SJCRH30 (cell line): ENCODE results near the gene YAF2. TPM values are rescaled to one million over a fixed set of nuclear protein-coding genes. Genes with fewer than 3 reads are reported as not detected.

ENCODE experiments used
- DNase-seq, 2 experiments: peaks; one replicate each; pipeline ENCODE4 v3.0.0-alpha.2; 2015 to 2020
- H3K27ac ChIP-seq: fragments of 250-450 bp; sonication (Bioruptor Pico); 2 replicates; pipeline ENCODE4 v1.5.1; 2020; ENCODE audit warnings: mild to moderate bottlenecking, moderate library complexity
- H3K27me3 ChIP-seq: fragments of 250-450 bp; sonication (Bioruptor Pico); 2 replicates; pipeline ENCODE4 v1.5.1; 2020; ENCODE audit warnings: mild to moderate bottlenecking, moderate library complexity
- H3K36me3 ChIP-seq: fragments of 250-450 bp; sonication (Bioruptor Pico); 2 replicates; pipeline ENCODE4 v1.5.1; 2020; ENCODE audit warnings: mild to moderate bottlenecking, moderate library complexity
- H3K4me1 ChIP-seq: fragments of 250-450 bp; sonication (Bioruptor Pico); 2 replicates; pipeline ENCODE4 v1.5.1; 2020; ENCODE audit warnings: mild to moderate bottlenecking, moderate library complexity
- H3K4me3 ChIP-seq: fragments of 250-450 bp; sonication (Bioruptor Pico); 2 replicates; pipeline ENCODE4 v1.5.1; 2020; ENCODE audit warnings: mild to moderate bottlenecking, moderate library complexity
- H3K9me3 ChIP-seq: fragments of 250-450 bp; sonication (Bioruptor Pico); replicated peaks from 2 replicates; pipeline ENCODE4 v1.5.1; 2020; ENCODE audit warnings: mild to moderate bottlenecking, moderate library complexity
- total RNA-seq: library from RNA; depleted of rRNA; stranded (reverse); fragments of >200 nt; shearing (Covaris generic); gene quantifications from 2 replicates; pipeline ENCODE4 v1.2.3, GENCODE V29; 2014; rRNA removed

The YAF2 gene, protein sequence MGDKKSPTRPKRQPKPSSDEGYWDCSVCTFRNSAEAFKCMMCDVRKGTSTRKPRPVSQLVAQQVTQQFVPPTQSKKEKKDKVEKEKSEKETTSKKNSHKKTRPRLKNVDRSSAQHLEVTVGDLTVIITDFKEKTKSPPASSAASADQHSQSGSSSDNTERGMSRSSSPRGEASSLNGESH
- total RNA-seq: 25.2 and 31.5 TPM in 2 replicates

- H3K27me3 ChIP-seq: no peaks in the 10 kb centered on the region
- peak within 1 kb of the TSS; percentile 87 for H3K27ac ChIP-seq
- peaks cover 11% of the 10 kb centered on the region; the same call in 1 of the 2 replicates for H3K4me1 ChIP-seq
- H3K4me3 ChIP-seq: peak within 1 kb of the TSS; percentile 98
- no peaks in the 10 kb centered on the region for H3K9me3 ChIP-seq
- H3K36me3 ChIP-seq: peaks cover 8% of the 10 kb centered on the region; the same call in 1 of the 2 replicates
- peak; percentile 92 to 93 for DNase-seq
These were observed at the start of gene YAF2 for GRCh38 chr12:42238240-42239140. TSS of gene YAF2 (minus strand) at chr12:42238248. CDS start at chr12:42238180, 68 bp downstream.

GRCh38 chr12:42286741-42287140 is 48.7 kb upstream of the YAF2 start:
- Histone ChIP-seq H3K27ac (no peak overlapping the region), H3K27me3 (0 out of 2 replicates have a peak, but pooled peaks cover 3% of the 10 kb centered on the region)

DNA sequence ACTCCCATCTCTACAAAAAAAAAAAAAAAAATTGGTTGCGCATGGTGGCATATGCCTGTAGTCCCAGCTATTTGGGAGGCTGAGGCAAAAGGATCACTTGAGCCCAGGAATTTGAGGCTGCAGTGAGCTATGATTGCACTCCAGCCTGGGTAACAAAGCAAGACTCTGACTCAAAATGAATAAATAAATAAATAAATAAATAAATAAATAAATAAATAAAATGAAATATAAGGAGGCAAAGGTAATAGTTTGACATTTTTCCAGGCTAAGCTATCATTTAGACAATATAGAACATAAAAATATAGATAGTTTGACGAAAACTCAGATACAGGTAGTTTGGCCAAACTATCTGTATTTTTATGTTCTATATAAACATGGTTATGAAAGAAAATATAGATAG is 47.4 kb upstream of the YAF2 start:
- Histone ChIP-seq H3K4me1 (no peaks in the 10 kb centered on the region), H3K4me3 (no peak overlapping the region), H3K9me3 (no peaks in the 10 kb centered on the region; the same call in none of the 2 replicates), H3K36me3 (no peaks in the 10 kb centered on the region), H3K27me3 (no peaks in the 10 kb centered on the region), H3K27ac (no peak overlapping the region)
- no peak for DNase-seq

More at GRCh38 chr12:42286741-42287140, 48.7 kb upstream of the YAF2 start:
- H3K36me3 ChIP-seq: no peaks in the 10 kb centered on the region
- no peaks in the 10 kb centered on the region for H3K4me1 ChIP-seq
- H3K4me3 ChIP-seq: no peak overlapping the region
- no peak for DNase-seq
- no peaks in the 10 kb centered on the region; the same call in none of the 2 replicates for H3K9me3 ChIP-seq

- Histone ChIP-seq H3K27ac (no peak overlapping the region), H3K27me3 (no peaks in the 10 kb centered on the region), H3K36me3 (no peaks in the 10 kb centered on the region), H3K9me3 (no peaks in the 10 kb centered on the region; the same call in 1 of the 2 replicates), H3K4me3 (no peak overlapping the region), H3K4me1 (no peaks in the 10 kb centered on the region)
- no peak for DNase-seq
These were observed 46.8 kb upstream of the YAF2 start for GRCh38 chr12:42284876-42285275.

DNA sequence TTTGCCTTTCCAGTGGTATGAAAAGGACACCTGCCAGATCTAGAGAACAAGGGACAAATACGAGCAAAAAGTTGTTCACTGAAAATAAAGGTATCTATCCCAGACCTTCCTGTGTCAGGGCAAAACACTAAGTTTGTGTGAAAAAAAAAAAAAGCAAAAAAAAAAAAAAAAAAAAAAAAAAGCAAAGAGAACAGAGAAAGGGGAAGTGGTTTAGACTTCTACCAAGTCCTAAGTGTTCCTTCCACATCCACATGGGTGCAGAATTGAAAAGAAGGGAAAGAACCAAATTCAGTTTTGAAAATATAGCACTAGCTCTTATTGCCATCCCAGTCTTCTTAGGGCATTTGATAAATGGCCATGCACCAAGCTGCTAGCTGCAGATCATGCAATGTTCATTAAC is 46.1 kb upstream of the YAF2 start:
- Histone ChIP-seq H3K4me1 (no peaks in the 10 kb centered on the region), H3K27ac (no peak overlapping the region), H3K27me3 (no peaks in the 10 kb centered on the region), H3K9me3 (no peaks in the 10 kb centered on the region; the same call in 1 of the 2 replicates), H3K36me3 (no peaks in the 10 kb centered on the region), H3K4me3 (no peak overlapping the region)
- DNase-seq: no peak

GRCh38 chr12:42283739-42284138 is 45.7 kb upstream of the YAF2 start:
- H3K27ac ChIP-seq: no peak overlapping the region
- H3K36me3 ChIP-seq: no peaks in the 10 kb centered on the region
- DNase-seq: no peak
- H3K4me1 ChIP-seq: no peaks in the 10 kb centered on the region
- no peaks in the 10 kb centered on the region for H3K27me3 ChIP-seq
- H3K9me3 ChIP-seq: no peaks in the 10 kb centered on the region; the same call in 1 of the 2 replicates
- no peak overlapping the region for H3K4me3 ChIP-seq

- no peak for DNase-seq
- H3K27me3 ChIP-seq: no peaks in the 10 kb centered on the region
- H3K4me3 ChIP-seq: no peak overlapping the region
- H3K4me1 ChIP-seq: no peaks in the 10 kb centered on the region
- no peaks in the 10 kb centered on the region for H3K36me3 ChIP-seq
- H3K27ac ChIP-seq: no peak overlapping the region
- no peaks in the 10 kb centered on the region; the same call in 1 of the 2 replicates for H3K9me3 ChIP-seq
These were observed 44.2 kb upstream of the YAF2 start for GRCh38 chr12:42282294-42282693.

GRCh38 chr12:42281844-42282243 is 43.8 kb upstream of the YAF2 start:
- Histone ChIP-seq H3K4me1 (no peaks in the 10 kb centered on the region), H3K4me3 (no peak overlapping the region), H3K36me3 (no peaks in the 10 kb centered on the region), H3K27ac (no peak overlapping the region), H3K9me3 (no peaks in the 10 kb centered on the region; the same call in 1 of the 2 replicates), H3K27me3 (no peaks in the 10 kb centered on the region)
- no peak for DNase-seq

GRCh38 chr12:42281278-42281677 is 43.2 kb upstream of the YAF2 start:
- no peak overlapping the region for H3K27ac ChIP-seq
- H3K4me1 ChIP-seq: no peaks in the 10 kb centered on the region
- no peak for DNase-seq
- no peaks in the 10 kb centered on the region for H3K27me3 ChIP-seq
- H3K4me3 ChIP-seq: no peak overlapping the region
- H3K36me3 ChIP-seq: no peaks in the 10 kb centered on the region
- no peaks in the 10 kb centered on the region; the same call in 1 of the 2 replicates for H3K9me3 ChIP-seq

DNA sequence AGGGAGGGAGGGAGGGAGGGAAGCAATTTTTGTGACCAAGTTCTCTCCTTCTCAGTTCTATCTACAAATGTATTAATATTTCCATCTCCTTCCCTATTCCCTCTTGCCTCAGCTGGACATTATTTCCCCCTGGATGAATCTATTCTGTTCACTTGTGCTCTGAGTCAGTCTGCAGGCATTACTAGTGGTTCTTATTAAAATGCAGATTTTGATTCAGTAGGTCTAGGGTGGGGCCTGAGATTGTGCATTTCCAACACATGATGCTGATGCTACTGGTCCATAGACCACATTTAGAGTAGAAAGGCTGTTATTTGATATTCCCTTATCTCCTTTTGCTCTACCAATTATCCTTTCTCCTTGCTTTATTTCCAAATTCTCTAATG is 40.1 kb upstream of the YAF2 start:
- H3K36me3 ChIP-seq: no peaks in the 10 kb centered on the region
- 0 out of 2 replicates have a peak, but pooled peaks cover 1% of the 10 kb centered on the region for H3K9me3 ChIP-seq
- H3K27ac ChIP-seq: no peak overlapping the region
- H3K4me1 ChIP-seq: no peaks in the 10 kb centered on the region
- no peaks in the 10 kb centered on the region for H3K27me3 ChIP-seq
- H3K4me3 ChIP-seq: no peak overlapping the region
- no peak for DNase-seq

GRCh38 chr12:42277396-42278127 is 39.5 kb upstream of the YAF2 start:
- Histone ChIP-seq H3K27me3 (no peaks in the 10 kb centered on the region), H3K27ac (no peak overlapping the region), H3K4me1 (no peaks in the 10 kb centered on the region), H3K36me3 (no peaks in the 10 kb centered on the region), H3K4me3 (no peak overlapping the region), H3K9me3 (0 out of 2 replicates have a peak, but pooled peaks cover 5% of the 10 kb centered on the region)
- no peak for DNase-seq

DNA sequence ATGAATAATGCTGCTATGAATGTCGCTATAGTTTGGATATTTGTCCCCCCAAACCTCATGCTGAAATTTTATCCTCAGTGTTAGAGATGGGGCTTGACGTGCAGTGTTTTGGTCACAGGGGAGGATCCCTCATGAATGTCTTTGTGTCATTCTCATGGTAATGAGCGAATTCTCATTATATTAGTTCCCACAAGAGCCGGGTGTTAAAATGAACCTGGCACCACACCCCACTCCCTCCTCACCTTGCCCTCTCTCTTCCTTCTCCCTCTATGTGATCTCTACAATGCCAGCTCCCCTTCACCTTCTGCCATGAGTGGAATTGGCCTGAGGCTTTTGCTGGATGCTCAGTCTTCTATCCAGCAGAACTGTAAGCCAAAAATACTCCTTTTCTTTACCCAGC is 37.5 kb upstream of the YAF2 start:
- H3K4me1 ChIP-seq: no peaks in the 10 kb centered on the region
- no peak for DNase-seq
- H3K9me3 ChIP-seq: 0 out of 2 replicates have a peak, but pooled peaks cover 5% of the 10 kb centered on the region
- H3K36me3 ChIP-seq: no peaks in the 10 kb centered on the region
- H3K27ac ChIP-seq: no peak overlapping the region
- no peak overlapping the region for H3K4me3 ChIP-seq
- no peaks in the 10 kb centered on the region for H3K27me3 ChIP-seq

DNA sequence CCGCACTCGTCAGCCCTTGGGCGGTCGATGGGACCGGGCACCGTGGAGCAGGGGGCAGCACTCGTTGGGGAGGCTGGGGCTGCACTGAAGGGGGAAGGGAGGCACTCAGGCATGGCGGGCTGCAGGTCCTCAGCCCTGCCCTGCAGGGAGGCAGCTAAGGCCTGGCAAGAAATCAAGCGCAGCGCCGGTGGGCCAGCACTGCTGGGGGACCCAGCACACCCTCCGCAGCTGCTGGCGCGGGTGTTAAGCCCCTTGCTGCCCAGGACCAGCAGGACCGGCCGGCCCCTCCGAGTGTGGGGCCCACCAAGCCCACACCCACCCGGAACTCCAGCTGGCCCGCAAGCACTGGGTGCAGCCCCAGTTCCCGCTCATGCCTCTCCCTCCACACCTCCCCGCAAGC is 35.7 kb upstream of the YAF2 start:
- Histone ChIP-seq H3K27ac (no peak overlapping the region), H3K4me3 (no peak overlapping the region), H3K27me3 (no peaks in the 10 kb centered on the region), H3K36me3 (no peaks in the 10 kb centered on the region), H3K9me3 (0 out of 2 replicates have a peak, but pooled peaks cover 5% of the 10 kb centered on the region), H3K4me1 (peaks cover 8% of the 10 kb centered on the region; the same call in 1 of the 2 replicates)
- no peak for DNase-seq

- Histone ChIP-seq H3K9me3 (0 out of 2 replicates have a peak, but pooled peaks cover 5% of the 10 kb centered on the region), H3K27me3 (no peaks in the 10 kb centered on the region), H3K4me1 (peaks cover 8% of the 10 kb centered on the region; the same call in 1 of the 2 replicates), H3K27ac (no peak overlapping the region), H3K4me3 (no peak overlapping the region), H3K36me3 (no peaks in the 10 kb centered on the region)
- DNase-seq: no peak
These were observed 32.5 kb upstream of the YAF2 start for GRCh38 chr12:42270596-42270995.
